Measurements from ENCODE around the gene PPIE.

PPIE gene

DNA sequence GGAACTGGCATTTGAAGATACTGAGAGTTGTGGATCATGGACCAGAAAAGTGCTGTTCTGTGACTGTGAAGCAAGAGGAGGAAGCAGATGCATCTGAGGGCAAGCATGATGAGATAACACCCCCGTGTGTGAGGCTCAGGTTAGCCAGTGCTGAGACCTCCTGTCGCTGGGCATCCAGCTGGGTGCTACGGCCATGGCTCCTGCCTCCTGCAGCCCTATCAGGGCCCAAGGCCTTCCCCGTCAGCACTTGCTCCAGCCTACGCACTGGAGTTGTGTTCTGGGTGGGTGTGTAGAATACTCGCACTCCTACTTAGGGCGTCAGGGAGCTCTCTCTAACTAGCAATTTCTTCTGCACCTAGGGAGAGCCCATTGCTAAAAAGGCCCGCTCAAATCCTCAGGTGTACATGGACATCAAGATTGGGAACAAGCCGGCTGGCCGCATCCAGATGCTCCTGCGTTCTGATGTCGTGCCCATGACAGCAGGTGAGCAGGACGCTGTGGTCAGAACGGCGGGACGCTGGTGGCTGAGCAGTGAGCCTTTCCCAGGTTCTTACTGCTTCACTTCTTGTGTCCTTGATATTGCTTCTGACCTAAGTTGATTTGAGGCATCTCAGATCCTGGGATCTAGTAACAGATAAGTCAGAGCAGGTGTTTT, 6.5 kb downstream of the PPIE start:
- TF ChIP-seq, protein P1, sequence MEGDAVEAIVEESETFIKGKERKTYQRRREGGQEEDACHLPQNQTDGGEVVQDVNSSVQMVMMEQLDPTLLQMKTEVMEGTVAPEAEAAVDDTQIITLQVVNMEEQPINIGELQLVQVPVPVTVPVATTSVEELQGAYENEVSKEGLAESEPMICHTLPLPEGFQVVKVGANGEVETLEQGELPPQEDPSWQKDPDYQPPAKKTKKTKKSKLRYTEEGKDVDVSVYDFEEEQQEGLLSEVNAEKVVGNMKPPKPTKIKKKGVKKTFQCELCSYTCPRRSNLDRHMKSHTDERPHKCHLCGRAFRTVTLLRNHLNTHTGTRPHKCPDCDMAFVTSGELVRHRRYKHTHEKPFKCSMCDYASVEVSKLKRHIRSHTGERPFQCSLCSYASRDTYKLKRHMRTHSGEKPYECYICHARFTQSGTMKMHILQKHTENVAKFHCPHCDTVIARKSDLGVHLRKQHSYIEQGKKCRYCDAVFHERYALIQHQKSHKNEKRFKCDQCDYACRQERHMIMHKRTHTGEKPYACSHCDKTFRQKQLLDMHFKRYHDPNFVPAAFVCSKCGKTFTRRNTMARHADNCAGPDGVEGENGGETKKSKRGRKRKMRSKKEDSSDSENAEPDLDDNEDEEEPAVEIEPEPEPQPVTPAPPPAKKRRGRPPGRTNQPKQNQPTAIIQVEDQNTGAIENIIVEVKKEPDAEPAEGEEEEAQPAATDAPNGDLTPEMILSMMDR (IDR thresholded peaks at IDR 0.05; ENCODE audit: low read depth, low read length): no peak
- DNase-seq (ENCODE audit: low read depth in 2 of 2): no peak
- H3K4me3 ChIP-seq (replicated peaks in 1 of 2; ENCODE audit: low read depth in 2 of 2, low read length in 2 of 2): no peak overlapping the region

DNA sequence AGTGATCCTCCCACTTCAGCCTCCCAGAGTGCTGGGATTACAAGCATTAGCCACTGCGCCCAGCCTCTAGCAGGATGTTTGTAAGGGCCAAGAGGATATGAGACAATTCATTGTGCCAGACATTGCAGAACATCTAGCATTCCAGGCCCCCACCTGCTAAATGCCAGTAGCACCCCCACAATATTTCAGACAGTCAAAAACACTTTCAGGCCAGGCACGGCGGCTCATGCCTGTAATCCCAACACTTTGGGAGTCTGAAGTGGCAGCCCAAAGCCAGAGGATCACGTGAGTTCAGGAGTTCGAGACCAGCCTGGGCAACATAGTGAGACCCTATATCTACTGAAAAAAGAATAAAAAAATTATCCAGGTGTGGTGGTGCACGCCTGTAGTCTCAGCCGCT, 12.9 kb downstream of the PPIE start:
- TF ChIP-seq, protein P1 (IDR thresholded peaks at IDR 0.05; ENCODE audit: low read depth, low read length): no peak
- no peak for DNase-seq (ENCODE audit: low read depth in 2 of 2)
- no peak overlapping the region for H3K4me3 ChIP-seq (replicated peaks in 1 of 2; ENCODE audit: low read depth in 2 of 2, low read length in 2 of 2)

DNA sequence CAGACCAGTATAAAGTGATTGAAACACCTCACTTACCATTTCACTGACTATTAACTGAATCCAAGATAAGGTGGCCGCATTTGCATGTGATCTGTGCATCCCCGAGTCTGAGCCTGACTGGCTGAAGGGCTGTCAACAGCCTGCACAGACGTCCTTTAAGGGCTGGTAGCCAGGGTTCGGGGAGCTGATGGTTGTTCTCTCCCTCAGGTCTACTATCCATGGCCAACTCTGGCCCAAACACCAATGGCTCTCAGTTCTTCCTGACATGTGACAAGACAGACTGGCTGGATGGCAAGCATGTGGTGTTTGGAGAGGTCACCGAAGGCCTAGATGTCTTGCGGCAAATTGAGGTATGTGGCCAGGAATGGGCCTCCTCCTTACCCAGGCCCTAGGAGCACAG, 14.0 kb downstream of the PPIE start:
- TF ChIP-seq, protein P1 (IDR thresholded peaks at IDR 0.05; ENCODE audit: low read depth, low read length): no peak
- no peak overlapping the region for H3K4me3 ChIP-seq (replicated peaks in 1 of 2; ENCODE audit: low read depth in 2 of 2, low read length in 2 of 2)
- no peak for DNase-seq (ENCODE audit: low read depth in 2 of 2)

DNA sequence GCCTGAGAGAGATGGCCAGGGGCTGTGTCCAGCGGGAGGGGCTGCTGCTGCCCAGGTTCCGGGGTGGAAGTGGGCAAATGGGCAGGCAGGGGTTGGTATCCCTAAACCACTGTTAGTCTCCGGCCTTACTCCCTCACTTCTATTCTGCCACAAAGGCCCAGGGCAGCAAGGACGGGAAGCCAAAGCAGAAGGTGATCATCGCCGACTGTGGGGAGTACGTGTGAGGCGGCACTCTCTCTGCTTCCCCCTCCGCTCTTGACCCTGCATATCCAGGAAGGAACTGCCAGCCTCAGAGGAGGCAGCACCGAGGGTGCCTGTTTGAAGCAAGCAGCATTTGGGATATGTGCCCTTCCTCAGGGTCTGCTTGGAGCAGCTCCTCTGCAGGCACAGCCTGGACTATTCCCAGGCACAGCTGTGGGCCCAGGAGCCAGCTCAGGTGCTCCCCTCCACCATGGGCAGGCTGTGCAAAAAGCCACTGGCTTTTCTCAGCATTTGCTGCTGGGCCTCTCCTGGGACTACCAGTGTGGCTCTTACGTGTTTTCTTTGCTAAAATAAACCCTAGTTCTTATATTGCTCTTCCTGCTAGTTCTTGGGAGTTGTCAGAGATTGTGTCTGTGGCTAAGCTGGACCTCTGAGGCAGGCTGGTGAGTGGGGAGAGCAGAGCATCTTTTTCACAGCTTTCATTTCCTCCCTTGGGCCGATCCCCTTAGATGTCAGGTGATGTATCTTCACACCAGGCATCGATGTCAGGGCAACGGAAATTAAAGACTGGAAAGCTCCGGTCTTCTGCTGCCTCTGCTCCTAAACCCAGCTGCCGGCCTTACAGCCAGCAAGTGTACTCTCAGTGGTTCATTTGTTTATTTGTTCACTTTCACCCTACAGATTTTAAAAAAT, 14.7 kb downstream of the PPIE start:
- TF ChIP-seq, protein P1 (IDR thresholded peaks at IDR 0.05; ENCODE audit: low read depth, low read length): no peak
- no peak overlapping the region for H3K4me3 ChIP-seq (replicated peaks in 1 of 2; ENCODE audit: low read depth in 2 of 2, low read length in 2 of 2)
- DNase-seq (ENCODE audit: low read depth in 2 of 2): no peak

DNA sequence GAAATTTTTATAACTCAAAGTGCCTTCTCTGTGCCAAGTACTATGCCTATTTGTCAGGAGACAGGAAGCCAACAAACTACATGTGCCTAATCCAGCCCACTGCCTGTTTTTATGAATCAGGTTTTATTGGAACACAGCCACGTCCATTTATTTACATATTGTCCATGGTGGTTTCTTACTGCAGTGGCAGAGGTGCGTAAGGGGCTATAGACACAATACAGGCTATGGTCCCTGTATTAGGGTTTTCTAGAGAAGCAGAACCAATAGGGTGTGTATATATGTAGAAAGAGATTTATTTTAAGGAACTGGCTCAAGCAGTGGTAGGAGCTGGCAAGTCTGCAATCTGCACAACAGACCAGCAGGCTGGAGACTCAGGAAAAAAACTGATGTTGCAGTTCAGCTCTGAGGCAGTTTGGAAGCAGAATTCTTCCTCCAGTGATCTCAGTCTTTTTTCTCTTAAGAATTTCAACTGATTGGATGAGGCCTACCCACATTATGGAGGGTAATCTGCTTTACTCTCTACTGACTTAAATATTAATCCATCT, 15.4 kb downstream of the PPIE start:
- DNase-seq (ENCODE audit: low read depth in 2 of 2): no peak
- TF ChIP-seq, protein P1 (IDR thresholded peaks at IDR 0.05; ENCODE audit: low read depth, low read length): no peak
- H3K4me3 ChIP-seq (replicated peaks in 1 of 2; ENCODE audit: low read depth in 2 of 2, low read length in 2 of 2): no peak overlapping the region

DNA sequence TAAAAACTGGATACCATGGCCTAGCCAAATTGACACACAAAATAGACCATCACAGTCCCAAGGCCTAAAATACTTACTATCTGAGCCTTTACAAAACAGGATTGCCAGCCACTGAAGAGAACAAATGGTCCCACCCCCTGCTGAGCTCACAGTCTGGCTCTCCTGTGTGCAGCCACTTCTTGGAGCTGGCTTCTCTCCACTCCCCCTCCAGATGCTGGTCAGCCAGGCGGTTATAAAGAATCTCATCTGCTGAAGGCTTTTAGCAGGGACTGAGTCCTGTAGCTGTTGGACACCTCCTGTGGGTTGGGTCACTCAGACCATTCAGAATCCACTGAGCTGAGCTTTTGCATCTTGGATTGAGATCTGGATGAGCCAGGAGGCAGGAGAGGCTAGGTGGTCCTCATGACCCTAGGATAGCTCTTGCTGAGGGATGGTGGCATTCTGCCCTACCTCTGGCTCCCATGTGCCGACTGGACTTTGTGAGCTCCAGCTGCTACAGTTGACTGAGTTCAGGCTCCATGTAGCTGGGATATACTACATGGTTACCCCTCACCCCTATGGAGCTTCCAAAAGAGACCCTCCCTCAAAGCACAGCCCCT, 16.3 kb downstream of the PPIE start:
- TF ChIP-seq, protein P1 (IDR thresholded peaks at IDR 0.05; ENCODE audit: low read depth, low read length): no peak
- H3K4me3 ChIP-seq (replicated peaks in 1 of 2; ENCODE audit: low read depth in 2 of 2, low read length in 2 of 2): no peak overlapping the region
- no peak for DNase-seq (ENCODE audit: low read depth in 2 of 2)

Measured in cardiac fibroblast (primary cell).